Measurements from ENCODE around the gene TMEM8B. TPM values are rescaled to one million over a fixed set of nuclear protein-coding genes. Genes with fewer than 3 reads are reported as not detected.

The TMEM8B gene
- total and polyA plus RNA-seq, 9 of the 15 experiments (the other 6 are each of a cell fraction or from before 2014, with no cell fraction given) = 0.01 to 2.2 (median 1.1) TPM

- 0 out of 4 replicates have a peak, but pooled peaks of 1 of the 2 experiments have one; percentile 30 for TF ChIP-seq MNT (conservative IDR thresholded peaks at IDR 0.05)
- peak; percentile 54; the same call in 1 of the 2 replicates for TF ChIP-seq JUND (IDR thresholded peaks at IDR 0.05; ENCODE audit: borderline replicate concordance, low read depth, low read length)
- TF ChIP-seq JUND (tag; IDR thresholded peaks at IDR 0.05; ENCODE audit: borderline replicate concordance, low read depth, low read length) = peak; percentile 67; the same call in 2 of the 3 replicates
- peak; percentile 79 for TF ChIP-seq SMAD4 (CRISPR knock-in tag; conservative IDR thresholded peaks at IDR 0.05)
- peak; percentile 84 for TF ChIP-seq LEF1 (IDR thresholded peaks at IDR 0.05)
- 0 out of 2 replicates have a peak, but pooled peaks have one; percentile 35 for TF ChIP-seq ZNF175 (CRISPR knock-in tag; IDR thresholded peaks at IDR 0.05; ENCODE audit: low read depth)
- peak; percentile 33 for TF ChIP-seq ZFX (CRISPR knock-in tag; IDR thresholded peaks at IDR 0.05)
- peak; percentile 55 to 64; a peak in 3 of 4 replicates for TF ChIP-seq FOXK2 (conservative IDR thresholded peaks at IDR 0.05 in 1 of 2, IDR thresholded peaks at IDR 0.05 in 1 of 2; ENCODE audit: low read depth in 2 of 2)
- TF ChIP-seq DPF2 (IDR thresholded peaks at IDR 0.05) = peak; percentile 70
- TF ChIP-seq NFRKB (IDR thresholded peaks at IDR 0.05; ENCODE audit: low read depth) = peak; percentile 70; the same call in 1 of the 2 replicates
- peak; percentile 49; the same call in 1 of the 2 replicates for TF ChIP-seq VEZF1 (CRISPR knock-in tag; IDR thresholded peaks at IDR 0.05)
- TF ChIP-seq NFATC3 (IDR thresholded peaks at IDR 0.05) = no peak
- TF ChIP-seq UBTF (IDR thresholded peaks at IDR 0.05; ENCODE audit: borderline replicate concordance in 1 of 2, low read depth in 2 of 2, low read length in 2 of 2) = 0 out of 4 replicates have a peak, but pooled peaks of 1 of the 2 experiments have one; percentile 60
- TF ChIP-seq, protein P1, sequence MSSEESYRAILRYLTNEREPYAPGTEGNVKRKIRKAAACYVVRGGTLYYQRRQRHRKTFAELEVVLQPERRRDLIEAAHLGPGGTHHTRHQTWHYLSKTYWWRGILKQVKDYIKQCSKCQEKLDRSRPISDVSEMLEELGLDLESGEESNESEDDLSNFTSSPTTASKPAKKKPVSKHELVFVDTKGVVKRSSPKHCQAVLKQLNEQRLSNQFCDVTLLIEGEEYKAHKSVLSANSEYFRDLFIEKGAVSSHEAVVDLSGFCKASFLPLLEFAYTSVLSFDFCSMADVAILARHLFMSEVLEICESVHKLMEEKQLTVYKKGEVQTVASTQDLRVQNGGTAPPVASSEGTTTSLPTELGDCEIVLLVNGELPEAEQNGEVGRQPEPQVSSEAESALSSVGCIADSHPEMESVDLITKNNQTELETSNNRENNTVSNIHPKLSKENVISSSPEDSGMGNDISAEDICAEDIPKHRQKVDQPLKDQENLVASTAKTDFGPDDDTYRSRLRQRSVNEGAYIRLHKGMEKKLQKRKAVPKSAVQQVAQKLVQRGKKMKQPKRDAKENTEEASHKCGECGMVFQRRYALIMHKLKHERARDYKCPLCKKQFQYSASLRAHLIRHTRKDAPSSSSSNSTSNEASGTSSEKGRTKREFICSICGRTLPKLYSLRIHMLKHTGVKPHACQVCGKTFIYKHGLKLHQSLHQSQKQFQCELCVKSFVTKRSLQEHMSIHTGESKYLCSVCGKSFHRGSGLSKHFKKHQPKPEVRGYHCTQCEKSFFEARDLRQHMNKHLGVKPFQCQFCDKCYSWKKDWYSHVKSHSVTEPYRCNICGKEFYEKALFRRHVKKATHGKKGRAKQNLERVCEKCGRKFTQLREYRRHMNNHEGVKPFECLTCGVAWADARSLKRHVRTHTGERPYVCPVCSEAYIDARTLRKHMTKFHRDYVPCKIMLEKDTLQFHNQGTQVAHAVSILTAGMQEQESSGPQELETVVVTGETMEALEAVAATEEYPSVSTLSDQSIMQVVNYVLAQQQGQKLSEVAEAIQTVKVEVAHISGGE (CRISPR knock-in tag; IDR thresholded peaks at IDR 0.05) = peak in 1 of 3 experiments; percentile 73; a peak in 2 of 6 replicates
Observed at GRCh38 chr9:35914301-35914807, 85.3 kb downstream of the TMEM8B start (continued).
